Measurements from ENCODE around the gene TSPYL6. TPM values are rescaled to one million over a fixed set of nuclear protein-coding genes. Genes with fewer than 3 reads are reported as not detected.
A peak's percentile ranks its signal among the peaks of the same experiment; 100 is the strongest.

TSPYL6 gene
- total RNA-seq, 1 experiment from 2014 or later = not detected

- TF ChIP-seq SMAD3 (CRISPR knock-in tag; IDR thresholded peaks at IDR 0.05; ENCODE audit: borderline replicate concordance) (no peak), ZNF219 (CRISPR knock-in tag; IDR thresholded peaks at IDR 0.05; ENCODE audit: borderline replicate concordance) (no peak), NFATC4 (CRISPR knock-in tag; IDR thresholded peaks at IDR 0.05) (no peak), MXD4 (CRISPR knock-in tag; IDR thresholded peaks at IDR 0.05; ENCODE audit: borderline replicate concordance) (no peak), NR1H2 (CRISPR knock-in tag; IDR thresholded peaks at IDR 0.05) (no peak), SP1 (CRISPR knock-in tag; conservative IDR thresholded peaks at IDR 0.05) (no peak), ZNF396 (CRISPR knock-in tag; IDR thresholded peaks at IDR 0.05; ENCODE audit: borderline replicate concordance) (no peak), FOXJ3 (CRISPR knock-in tag; IDR thresholded peaks at IDR 0.05; ENCODE audit: borderline replicate concordance) (no peak)
- TF ChIP-seq, protein P1, sequence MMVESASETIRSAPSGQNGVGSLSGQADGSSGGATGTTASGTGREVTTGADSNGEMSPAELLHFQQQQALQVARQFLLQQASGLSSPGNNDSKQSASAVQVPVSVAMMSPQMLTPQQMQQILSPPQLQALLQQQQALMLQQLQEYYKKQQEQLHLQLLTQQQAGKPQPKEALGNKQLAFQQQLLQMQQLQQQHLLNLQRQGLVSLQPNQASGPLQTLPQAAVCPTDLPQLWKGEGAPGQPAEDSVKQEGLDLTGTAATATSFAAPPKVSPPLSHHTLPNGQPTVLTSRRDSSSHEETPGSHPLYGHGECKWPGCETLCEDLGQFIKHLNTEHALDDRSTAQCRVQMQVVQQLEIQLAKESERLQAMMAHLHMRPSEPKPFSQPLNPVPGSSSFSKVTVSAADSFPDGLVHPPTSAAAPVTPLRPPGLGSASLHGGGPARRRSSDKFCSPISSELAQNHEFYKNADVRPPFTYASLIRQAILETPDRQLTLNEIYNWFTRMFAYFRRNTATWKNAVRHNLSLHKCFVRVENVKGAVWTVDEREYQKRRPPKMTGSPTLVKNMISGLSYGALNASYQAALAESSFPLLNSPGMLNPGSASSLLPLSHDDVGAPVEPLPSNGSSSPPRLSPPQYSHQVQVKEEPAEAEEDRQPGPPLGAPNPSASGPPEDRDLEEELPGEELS (CRISPR knock-in tag; IDR thresholded peaks at IDR 0.05) = no peak
- TF ChIP-seq, protein P2, sequence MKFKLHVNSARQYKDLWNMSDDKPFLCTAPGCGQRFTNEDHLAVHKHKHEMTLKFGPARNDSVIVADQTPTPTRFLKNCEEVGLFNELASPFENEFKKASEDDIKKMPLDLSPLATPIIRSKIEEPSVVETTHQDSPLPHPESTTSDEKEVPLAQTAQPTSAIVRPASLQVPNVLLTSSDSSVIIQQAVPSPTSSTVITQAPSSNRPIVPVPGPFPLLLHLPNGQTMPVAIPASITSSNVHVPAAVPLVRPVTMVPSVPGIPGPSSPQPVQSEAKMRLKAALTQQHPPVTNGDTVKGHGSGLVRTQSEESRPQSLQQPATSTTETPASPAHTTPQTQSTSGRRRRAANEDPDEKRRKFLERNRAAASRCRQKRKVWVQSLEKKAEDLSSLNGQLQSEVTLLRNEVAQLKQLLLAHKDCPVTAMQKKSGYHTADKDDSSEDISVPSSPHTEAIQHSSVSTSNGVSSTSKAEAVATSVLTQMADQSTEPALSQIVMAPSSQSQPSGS (CRISPR knock-in tag; IDR thresholded peaks at IDR 0.05; ENCODE audit: borderline replicate concordance, low read depth) = no peak
Observed at GRCh38 chr2:54239427-54239826, 16.6 kb downstream of the TSPYL6 start (continued).

GRCh38 chr2:54237428-54237827, 18.6 kb downstream of the TSPYL6 start:
- H3K4me3 Mint-ChIP-seq = no peak overlapping the region
- ATAC-seq (no peak), DNase-seq (ENCODE audit: low spot score) (no peak)
- no peaks in the 10 kb centered on the region for H3K36me3 Mint-ChIP-seq
- TF ChIP-seq ZNF425 (CRISPR knock-in tag; conservative IDR thresholded peaks at IDR 0.05) (no peak), ZNF317 (CRISPR knock-in tag; IDR thresholded peaks at IDR 0.05; ENCODE audit: borderline replicate concordance, low read depth) (peak; percentile 44; the same call in 1 of the 2 replicates), NR3C1 (CRISPR knock-in tag; conservative IDR thresholded peaks at IDR 0.05; ENCODE audit: low read depth) (no peak)
- ChIA-PET CTCF (no interaction called here), POLR2A (no interaction called here)
- peaks cover 6% of the 10 kb centered on the region for H3K27me3 Mint-ChIP-seq (ENCODE audit: low read depth)
- H3K27ac Mint-ChIP-seq = no peak overlapping the region
- H3K4me1 Mint-ChIP-seq = peaks cover 13% of the 10 kb centered on the region
- peaks cover 11% of the 10 kb centered on the region for H3K9me3 Mint-ChIP-seq

DNA sequence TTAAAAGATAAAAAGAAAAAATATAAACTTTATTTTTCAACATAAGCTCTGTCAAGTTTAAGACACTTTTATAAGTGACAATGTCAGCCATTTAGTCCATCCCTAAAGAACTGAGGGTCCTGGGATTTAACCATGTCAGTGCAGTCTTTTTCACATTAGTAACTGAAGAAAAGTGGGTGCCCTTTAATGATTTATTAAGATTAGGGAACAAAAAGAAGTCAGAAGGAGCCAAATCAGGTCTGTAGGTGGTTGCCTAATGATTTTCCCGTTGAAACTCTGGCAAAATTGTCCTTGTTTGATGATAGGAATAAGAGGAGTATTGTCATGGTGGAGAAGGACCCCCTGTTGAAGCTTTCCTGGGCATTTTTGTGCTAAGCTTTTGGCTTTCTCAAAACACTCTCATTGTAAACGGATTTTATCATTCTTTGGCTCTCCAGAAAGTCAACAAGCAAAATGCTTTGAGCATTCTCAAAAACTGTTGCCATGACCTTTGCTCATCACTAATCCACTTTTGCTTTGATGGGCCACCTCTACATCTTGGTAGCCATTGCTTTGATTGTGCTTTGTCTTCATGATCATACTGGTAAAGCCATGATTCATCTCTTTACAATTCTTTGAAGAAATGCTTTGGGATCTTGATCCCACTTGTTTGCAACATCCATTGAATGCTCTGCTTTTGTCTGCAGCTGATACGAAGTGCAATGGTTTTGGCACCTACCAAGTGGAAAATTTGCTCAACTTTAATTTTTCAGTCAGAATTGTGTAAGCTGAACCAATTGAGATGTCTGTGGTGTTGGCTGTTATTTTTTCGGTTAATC, 22.0 kb downstream of the TSPYL6 start:
- CTCF ChIA-PET = no interaction called here
- POLR2A ChIA-PET = interaction anchor here (0.6 kb wide), 1 partner anchor 16 kb away, joined by 3 read pairs; no protein-coding TSS in a partner anchor
- H3K36me3 Mint-ChIP-seq = no peaks in the 10 kb centered on the region
- H3K4me3 Mint-ChIP-seq = no peak overlapping the region
- H3K27ac Mint-ChIP-seq = no peak overlapping the region
- ATAC-seq (no peak), DNase-seq (ENCODE audit: low spot score) (no peak)
- peaks cover 6% of the 10 kb centered on the region for H3K4me1 Mint-ChIP-seq
- no peak for TF ChIP-seq NFE2L1 (CRISPR knock-in tag; IDR thresholded peaks at IDR 0.05)
- peak; percentile 48; the same call in 1 of the 2 replicates for TF ChIP-seq GABPB1 (CRISPR knock-in tag; IDR thresholded peaks at IDR 0.05)
- no peak for TF ChIP-seq OVOL2 (CRISPR knock-in tag; IDR thresholded peaks at IDR 0.05; ENCODE audit: borderline replicate concordance)
- H3K9me3 Mint-ChIP-seq = peaks cover 16% of the 10 kb centered on the region
- H3K27me3 Mint-ChIP-seq (ENCODE audit: low read depth) = peaks cover under 1% of the 10 kb centered on the region

Data from WTC11 (cell line).